DMS53 treated with DMSO at 0.1 percent for 48 hours (cell line): Measurements from ENCODE around the gene SYNGAP1.

Experiments used
- DNase-seq: peaks from one replicate; lab custom pipeline; 2025; ENCODE audit not compliant: unreplicated experiment; lab: John Stamatoyannopoulos, UW

The SYNGAP1 gene

DNA sequence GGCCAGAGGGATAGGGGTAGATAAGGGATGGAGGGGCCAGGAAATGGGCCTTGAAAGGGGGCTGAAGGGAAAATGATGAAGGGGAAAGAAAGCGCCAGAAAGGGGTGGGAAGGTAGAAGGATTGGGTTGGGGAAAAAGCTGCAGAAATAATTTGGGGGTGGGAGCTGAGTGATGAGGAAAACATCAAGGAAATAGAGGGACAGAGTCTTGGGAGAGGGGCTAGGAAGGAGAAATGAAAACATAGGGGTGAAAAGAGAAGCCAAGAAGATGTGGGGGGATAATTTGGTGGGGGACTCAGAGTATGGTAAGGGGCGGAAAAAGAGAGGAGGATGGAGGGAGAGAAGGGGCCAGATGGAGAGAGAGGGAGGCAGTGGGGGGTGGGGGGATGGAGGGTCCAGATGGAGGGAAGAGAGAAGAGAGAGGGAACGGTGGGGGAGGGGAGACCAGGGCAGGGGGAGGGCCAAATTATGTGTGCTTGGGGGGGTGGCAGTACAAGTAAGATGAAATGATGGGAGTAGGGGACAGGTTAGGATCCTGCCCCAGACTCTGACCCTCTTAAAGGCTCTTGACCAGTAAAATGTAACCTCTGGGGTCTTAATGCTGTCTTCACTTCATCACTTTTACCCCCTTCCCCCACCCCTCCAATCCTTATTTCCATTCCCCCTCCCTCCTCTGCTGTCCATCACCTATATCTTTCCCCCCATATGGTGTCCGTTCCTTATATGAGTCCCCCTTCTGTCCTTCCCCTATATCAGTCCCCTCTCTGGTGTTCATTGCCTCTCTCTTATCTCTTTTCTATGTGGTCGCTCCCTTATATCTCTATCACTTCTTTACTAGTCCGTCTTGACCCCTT lies 852 bp downstream of the SYNGAP1 start:
- DNase-seq: no peak

- no peak for DNase-seq
These were observed 1.4 kb downstream of the SYNGAP1 start for GRCh38 chr6:33421344-33421643.

- no peak for DNase-seq
These were observed 3.9 kb downstream of the SYNGAP1 start for GRCh38 chr6:33423777-33424176.

GRCh38 chr6:33424855-33425667 lies 5.2 kb downstream of the SYNGAP1 start:
- DNase-seq: no peak

DNA sequence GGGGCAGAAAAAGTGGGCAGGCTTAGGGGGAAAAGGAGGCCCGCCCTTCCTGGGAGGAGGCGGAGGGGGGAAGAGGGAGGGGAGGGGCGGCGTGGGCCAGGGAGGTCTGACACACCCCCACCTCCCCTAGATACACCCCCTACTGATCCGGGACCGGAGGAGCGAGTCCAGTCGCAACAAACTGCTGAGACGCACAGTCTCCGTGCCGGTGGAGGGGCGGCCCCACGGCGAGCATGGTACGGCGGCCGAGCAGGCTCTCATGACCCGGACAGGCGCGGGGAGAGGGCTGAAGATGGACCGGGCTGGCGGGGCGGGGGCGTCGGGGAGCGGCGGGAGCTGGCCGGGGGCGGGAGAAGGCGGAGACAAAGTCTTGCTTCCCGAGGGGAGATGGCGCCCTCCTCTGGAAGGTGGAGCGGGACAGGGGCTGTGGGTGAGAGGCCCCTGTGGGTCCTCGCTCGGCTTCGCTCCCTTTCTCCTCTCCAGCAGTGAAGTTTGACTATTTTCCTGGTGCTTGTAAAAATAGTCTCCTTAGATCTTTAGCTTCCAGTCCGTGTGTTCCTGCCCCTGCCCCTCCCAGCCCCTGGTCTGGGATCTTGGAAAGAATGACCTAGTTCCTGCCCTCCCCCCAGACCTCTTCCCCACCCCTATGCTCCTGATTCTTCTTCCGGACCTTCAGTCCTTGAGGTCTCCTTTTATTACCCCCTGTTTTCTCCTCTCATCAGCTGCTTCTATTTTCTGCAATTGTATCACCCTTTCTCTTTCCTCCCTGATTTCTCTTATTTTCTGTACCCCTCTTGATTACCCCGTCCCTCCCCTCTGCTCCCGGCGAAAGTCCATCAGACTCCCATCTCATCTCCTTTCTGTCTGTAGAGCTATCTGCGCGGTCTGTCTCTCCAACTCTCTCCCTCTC lies 6.1 kb downstream of the SYNGAP1 start:
- peak; percentile 75 for DNase-seq

DNA sequence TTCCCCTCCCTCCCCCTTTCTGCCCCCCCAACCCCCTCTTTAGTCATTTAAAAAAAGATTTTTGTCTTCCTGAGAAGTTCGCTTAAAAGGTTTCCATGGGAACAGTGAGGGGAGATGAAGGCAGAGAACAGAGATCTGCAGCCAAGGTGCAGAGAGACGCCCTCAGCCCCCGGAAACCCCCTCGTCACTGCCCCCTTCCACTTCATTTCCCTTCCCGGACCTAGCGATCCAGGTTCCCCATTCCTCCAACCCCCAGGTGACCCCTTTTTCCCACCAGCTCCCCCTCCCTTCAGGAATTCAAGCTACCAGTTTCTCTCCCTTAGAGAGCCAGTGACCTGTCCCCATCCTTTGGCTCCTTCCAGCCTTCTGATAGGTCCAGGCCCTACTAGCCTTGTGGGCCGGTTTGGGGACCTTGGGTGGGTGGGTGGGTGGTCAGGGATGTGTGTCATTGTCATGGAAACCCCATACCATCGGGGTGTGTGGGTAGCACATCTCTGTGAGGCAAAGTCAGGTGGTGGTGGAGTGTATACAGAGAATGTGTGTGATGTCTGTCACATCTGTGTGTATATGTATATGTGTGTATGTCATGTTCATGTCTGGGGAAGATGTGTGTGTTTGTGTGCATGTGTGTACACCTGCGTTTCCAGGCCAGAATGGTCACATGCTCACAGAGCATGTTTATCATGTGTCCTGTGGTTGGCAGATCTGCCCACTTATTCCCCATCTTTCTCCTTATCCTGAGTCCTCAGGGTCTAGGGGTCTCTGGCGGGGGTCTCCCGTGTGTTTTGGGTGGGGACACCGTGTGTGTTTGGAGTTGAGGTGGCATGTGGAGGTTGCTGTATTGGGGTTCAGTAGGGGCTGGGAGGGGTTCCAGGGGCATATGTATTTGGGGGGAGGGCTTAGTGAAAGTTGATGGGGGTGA lies 7.0 kb downstream of the SYNGAP1 start:
- DNase-seq: no peak

GRCh38 chr6:33427585-33428223 lies 7.8 kb downstream of the SYNGAP1 start:
- DNase-seq: no peak

DNA sequence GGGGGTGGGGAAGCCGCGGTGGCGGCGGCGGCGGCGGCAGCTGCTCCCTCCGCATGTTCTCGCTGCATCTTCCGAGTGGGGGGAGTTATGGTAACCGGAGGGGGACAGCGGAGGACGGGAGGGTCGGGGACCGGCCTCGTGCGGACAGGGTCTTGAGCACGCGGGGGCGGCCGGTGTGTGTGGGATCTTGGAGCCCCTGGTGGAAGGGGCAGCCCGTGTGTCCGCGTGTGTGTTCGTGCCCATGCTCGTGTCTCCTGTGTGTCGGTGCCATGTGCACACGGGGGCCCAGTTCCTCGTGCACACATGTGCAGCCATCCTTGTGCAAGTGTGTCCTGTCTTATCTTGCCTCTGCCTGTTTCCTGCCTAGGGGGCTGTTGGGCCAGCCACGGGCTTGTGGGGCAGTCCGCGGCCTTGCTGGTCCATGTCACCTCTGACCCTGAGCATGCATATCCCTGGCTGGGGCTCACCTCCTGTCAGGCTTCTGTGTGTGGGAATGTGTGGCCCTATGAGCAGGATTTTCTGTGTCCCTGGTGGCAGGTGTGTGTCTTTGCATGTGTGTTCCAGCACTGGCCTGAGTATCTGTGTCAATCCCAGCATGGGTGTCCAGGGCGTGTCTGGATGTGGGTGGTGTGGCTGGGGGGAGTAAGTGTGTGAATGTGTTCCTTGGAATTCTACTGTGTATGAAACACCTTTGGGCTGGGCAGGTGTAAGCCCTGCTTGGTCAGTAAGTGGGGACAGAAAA lies 8.5 kb downstream of the SYNGAP1 start:
- no peak for DNase-seq

GRCh38 chr6:33428966-33429749 lies 9.3 kb downstream of the SYNGAP1 start:
- no peak for DNase-seq

DNA sequence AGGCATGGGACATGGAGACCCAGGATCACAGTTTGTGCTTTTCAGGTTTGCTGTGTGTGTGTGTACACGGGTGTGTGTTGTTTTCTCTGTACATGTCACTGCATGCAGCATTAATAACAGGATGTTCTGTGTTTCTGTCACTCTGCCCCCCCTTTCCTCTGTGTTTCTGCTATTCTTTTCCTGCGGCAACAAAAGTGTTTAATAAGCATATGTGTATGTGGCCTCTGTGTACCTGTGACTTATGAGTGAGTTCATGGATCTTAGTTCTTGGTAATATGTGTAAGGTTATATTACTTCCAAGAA lies 9.8 kb downstream of the SYNGAP1 start:
- no peak for DNase-seq

DNA sequence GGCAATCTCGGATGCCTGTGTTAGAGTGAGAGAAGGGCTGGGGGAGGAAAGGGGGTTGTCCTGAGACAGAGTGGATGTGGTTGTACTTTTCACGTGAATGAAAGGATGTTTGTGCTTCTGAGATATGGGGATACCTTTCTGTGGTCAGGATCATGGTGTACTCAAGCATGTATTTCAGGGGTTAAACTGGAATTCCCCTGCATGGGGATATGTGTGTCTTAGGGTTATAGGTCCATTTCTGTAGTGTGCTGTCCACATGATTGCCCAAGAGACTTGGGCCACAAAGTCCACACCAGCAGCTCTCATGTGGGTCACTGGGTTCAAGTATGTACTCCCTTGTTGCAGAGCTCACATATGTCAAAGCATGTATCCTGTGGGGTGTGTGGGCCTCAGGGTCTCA lies 10.5 kb downstream of the SYNGAP1 start:
- no peak for DNase-seq

- DNase-seq: no peak
These were observed 11.4 kb downstream of the SYNGAP1 start for GRCh38 chr6:33430991-33431879.

DNA sequence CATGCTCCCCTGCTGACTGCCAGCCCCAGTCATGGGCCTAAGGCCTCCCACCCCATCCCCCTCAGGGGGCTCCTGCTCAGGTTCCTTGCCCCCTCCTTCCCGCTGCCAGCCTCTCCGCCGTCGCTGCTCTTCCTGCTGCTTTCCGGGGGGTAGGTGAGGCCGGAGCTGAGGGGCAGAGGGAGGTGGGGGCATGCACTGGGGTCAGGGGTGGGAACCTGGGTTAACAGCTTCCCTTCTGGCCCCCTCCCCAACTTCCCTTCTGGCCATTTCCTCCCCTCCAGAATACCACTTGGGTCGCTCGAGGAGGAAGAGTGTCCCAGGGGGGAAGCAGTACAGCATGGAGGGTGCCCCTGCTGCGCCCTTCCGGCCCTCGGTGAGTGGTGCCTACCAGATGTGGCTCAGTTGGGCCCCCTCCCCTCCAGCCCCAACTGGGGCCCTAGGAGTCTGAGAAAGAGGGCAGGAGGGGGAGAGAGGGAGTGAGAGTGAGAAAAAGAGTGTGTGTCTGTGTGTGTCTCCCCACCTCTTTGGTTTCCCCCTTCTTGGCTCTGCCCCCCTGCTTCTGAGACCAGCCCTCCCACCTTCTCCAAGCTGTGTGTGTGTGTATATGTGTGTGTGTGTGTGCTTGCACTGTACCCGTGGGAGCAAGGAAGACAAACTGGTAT lies 12.1 kb downstream of the SYNGAP1 start:
- no peak for DNase-seq

DNA sequence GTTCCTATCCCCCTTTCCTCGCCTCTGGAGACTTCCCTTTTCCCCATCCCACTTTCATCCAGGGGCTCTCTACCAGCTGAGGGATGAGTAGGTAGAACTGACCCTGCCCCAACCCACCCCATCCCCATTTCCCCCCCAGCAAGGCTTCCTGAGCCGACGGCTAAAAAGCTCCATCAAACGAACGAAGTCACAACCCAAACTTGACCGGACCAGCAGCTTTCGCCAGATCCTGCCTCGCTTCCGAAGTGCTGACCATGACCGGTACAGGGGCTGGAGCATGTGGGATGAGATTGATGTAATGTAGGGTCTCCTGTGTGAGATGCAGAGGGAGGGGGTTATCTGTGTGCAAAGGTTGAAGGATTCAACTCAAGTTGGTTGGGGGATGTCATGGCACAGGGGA lies 12.7 kb downstream of the SYNGAP1 start:
- DNase-seq: no peak

- no peak for DNase-seq
These were observed 13.2 kb downstream of the SYNGAP1 start for GRCh38 chr6:33433001-33433543.

DNA sequence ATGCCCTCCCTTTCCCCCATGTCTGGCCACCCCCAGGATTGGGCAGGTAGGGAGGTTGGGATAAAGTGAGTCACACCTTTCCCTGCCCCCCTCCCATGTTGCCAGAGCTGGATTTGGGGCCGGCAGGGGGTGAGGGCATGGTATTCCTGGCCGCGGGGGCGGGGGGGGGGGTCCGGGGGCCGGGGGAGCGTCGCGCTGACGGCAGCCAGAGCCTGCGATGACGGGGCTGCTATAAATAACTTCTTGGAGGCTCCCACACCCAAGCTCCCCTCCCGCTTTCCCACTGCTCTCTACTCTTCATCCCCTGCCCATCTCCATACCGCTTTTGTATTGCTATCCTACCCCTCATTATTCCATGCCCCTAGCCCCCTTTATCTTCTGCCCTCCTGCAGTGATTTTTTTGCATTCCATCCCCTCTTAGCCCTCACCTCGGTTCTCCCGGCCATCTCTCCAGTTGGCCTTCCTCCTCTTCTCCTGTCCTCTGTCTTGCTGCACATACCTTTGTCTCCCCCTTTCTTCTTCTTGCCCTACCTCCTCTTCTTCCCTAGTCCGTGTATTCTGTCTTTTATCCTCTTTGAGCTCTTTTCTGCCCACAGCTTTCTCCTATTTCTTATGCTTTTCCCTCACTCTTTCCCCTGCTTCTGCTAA lies 13.8 kb downstream of the SYNGAP1 start:
- no peak for DNase-seq
